Right ventricle myocardium inferior (tissue), 1 donor: Measurements from ENCODE around the gene MICALL1. TPM values are rescaled to one million over a fixed set of nuclear protein-coding genes. Genes with fewer than 3 reads are reported as not detected.
"Not testable (repeated sequence)": the region's sequence is repeated elsewhere in the genome, so short reads cannot be mapped to it uniquely, and the experiment has no call there.

Experiments
- ATAC-seq: fragments of 200-7000 bp; cut with Tn5 transposase; one replicate; pipeline ENCODE4 v1.9.1; 2020; ENCODE audit warnings: mild to moderate bottlenecking, moderate library complexity
- DNase-seq: peaks from one replicate; pipeline ENCODE4 v3.0.0; 2021; ENCODE audit errors: missing footprints
- intact Hi-C: fragments of 100-400 bp; cut with DNase I; formaldehyde crosslinking; loops from one replicate; pipeline ENCODE4 v1.11.0; 2022
- total RNA-seq: library from RNA; stranded (reverse); fragmentation: NEBNext Ultra II Directional; extraction: Animal tissue kit (Norgen Biotek cat#: 25700); gene quantifications from one replicate; pipeline ENCODE4 v1.2.1, GENCODE V29; 2021
- donor health status: DM: no; HTN: yes; CAD: no; lungs with severe emphysema.

Gene MICALL1
- total RNA-seq, 1 donor from 2014 or later = 19.4 TPM

- ATAC-seq (no peak), DNase-seq (no peak)
- intact Hi-C loops = no loop called here
These were observed 20.3 kb downstream of the MICALL1 start for GRCh38 chr22:37926358-37926757.

- no peak for DNase-seq
- ATAC-seq = no peak
- intact Hi-C loops = no loop called here
These were observed 20.9 kb downstream of the MICALL1 start for GRCh38 chr22:37926771-37927636.

- ATAC-seq (no peak), DNase-seq (peak; percentile 30)
- intact Hi-C loops = no loop called here
These were observed 21.5 kb downstream of the MICALL1 start for GRCh38 chr22:37927637-37927936.

- intact Hi-C loops = no loop called here
- ATAC-seq (no peak), DNase-seq (no peak)
These were observed 23.3 kb downstream of the MICALL1 start for GRCh38 chr22:37929390-37929789.

DNA sequence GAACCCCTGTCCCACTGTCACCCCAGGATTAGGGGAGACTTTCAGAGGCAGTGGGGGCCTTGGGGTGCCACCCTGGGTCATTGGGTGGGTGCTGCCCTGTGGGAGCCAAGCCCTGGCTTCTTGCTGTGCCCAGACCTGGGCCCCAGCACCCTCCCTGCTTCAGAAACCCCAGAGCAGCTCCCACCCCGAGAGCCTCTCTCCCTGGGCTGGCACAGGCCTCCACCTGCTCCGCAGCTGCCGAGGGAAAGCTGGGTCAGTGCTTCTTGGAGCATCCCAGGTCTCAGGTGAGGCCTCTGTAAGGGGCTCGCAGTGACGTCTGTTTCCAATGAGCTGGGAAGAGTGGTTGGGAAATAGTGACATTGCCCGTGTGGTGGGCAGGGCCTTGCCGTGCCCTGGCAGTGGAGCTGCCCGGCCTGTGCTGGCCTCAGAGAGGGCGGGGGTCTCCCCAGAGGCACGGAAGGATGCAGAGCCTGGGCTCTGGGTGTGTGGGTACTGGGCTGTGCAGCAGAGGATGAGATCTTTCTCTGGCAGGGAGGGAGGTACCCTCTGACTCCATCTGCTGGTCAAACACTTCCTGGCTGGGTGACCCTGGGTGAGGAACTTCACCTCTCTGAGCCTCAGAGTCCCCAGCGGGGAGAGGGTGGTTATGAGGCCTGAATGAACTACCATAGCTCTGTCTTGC lies 24.3 kb downstream of the MICALL1 start:
- DNase-seq = no peak
- intact Hi-C loops = no loop called here
- no peak for ATAC-seq

- intact Hi-C loops = no loop called here
- DNase-seq = peak; percentile 57
- ATAC-seq = no peak
These were observed 24.9 kb downstream of the MICALL1 start for GRCh38 chr22:37930952-37931440.

- ATAC-seq (no peak), DNase-seq (peak; percentile 37)
- intact Hi-C loops = loop anchor here (1.0 kb wide), 1 partner anchor 44 kb away; no protein-coding TSS in a partner anchor
These were observed 25.8 kb downstream of the MICALL1 start for GRCh38 chr22:37931893-37932389.

DNA sequence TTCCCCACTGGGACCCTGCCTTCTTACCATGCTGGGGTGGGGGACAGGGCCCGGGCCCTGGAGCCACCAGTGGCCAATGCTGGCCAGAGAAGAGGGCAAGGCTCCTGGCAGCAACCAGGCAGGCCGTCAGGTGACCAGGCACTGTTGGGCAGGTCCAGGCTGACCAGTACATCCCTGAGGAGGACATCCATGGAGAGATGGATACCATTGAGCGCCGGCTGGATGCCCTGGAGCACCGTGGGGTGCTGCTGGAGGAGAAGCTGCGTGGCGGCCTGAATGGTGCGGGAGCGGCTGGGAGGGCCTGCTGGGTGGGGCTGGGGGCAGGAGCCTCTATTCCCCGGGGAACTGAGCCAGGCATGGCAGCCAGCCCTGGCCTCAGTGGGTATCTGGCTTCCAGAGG lies 26.3 kb downstream of the MICALL1 start:
- DNase-seq = no peak
- no peak for ATAC-seq
- intact Hi-C loops = loop anchor here (1.0 kb wide), 1 partner anchor 44 kb away; no protein-coding TSS in a partner anchor

- intact Hi-C loops = loop anchor here (1.0 kb wide), 1 partner anchor 45 kb away; no protein-coding TSS in a partner anchor
- ATAC-seq (no peak), DNase-seq (peak; percentile 69)
These were observed 26.9 kb downstream of the MICALL1 start for GRCh38 chr22:37932821-37933578.

DNA sequence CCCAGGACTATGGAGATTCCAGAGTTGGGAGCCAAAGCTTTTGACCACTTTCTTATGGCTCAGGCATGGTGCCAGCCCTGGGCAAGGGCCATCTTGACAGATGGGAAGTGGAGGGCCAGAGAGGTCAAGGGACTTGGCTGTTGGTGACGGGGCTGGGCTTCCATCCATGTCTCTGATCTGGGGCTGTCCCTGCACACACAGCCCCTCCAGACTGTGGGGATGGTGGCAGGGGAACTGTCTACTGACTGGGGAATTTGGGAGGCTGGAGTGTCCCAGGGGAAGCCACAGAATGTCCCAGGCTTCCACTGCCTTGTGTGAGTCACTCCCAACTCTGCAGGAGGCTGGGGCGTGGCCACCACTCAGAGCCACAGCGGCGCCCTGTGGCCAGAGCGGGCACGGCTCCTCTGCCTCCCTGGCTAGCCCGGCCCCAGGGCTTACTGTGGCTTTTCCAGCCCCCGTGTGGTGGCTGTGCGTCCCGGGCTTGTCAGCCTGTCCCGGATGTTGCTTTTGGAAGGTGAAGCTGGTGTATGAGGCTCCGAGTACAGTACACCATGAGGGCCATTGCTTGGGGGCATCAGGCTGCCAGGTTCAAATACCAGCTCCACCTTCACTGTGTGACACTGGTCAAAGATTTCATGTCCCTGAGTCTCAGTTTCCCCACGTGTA lies 27.7 kb downstream of the MICALL1 start:
- intact Hi-C loops = no loop called here
- peak; percentile 95 for ATAC-seq
- DNase-seq = peak; percentile 95

DNA sequence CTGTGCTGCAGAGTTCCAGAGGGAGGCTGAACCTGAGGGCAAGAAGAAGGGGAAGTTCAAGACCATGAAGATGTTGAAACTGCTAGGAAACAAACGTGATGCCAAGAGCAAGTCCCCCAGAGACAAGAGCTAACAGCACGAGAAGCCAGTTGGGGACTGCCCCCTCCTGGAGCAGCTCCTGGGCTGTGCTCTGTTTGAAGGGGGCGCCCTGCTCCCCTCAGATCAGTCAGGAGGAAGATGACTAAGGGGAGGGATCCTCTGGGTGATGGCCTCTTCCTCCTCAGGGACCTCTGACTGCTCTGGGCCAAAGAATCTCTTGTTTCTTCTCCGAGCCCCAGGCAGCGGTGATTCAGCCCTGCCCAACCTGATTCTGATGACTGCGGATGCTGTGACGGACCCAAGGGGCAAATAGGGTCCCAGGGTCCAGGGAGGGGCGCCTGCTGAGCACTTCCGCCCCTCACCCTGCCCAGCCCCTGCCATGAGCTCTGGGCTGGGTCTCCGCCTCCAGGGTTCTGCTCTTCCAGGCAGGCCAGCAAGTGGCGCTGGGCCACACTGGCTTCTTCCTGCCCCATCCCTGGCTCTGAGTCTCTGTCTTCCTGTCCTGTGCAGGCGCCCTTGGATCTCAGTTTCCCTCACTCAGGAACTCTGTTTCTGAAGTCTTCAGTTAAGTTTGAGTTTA lies 34.7 kb downstream of the MICALL1 start:
- ATAC-seq (no peak), DNase-seq (no peak)
- intact Hi-C loops = no loop called here

- DNase-seq = no peak
- no peak for ATAC-seq
- intact Hi-C loops = no loop called here
These were observed 36.0 kb downstream of the MICALL1 start for GRCh38 chr22:37942133-37942532.

DNA sequence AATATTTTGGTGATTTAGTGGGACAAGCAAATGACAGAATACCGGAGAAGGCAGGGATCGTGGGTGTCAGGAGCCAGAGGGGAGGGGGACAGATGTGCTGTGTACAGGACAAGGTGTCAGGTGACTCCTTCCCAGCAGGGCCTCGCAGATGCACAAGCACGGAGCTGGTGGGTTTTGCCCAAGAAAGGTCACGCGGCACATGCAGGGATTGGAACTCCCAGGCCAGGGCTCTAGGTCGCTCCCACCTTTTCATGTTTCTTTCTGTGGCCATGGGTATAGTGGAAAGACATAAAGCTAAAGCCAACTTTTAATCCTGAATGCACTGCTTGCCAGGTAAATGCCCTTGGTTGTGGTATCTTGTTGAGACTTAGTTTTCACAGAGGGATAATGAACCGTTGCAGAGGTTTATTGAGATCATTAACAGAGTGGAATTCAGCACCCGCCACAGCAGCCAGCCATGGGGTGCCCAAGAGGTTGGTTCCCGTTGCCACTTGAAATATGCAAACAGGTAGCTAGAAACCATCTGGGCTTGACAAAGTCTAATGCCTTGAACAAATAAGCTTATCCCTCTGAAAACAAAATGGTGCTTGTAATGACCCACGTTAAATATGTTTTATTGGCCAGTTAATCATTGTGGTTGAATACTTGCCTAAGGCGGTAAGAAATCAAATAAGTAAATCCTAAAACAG lies 37.2 kb downstream of the MICALL1 start:
- intact Hi-C loops = no loop called here
- DNase-seq (no peak), ATAC-seq (no peak)

GRCh38 chr22:37943825-37944198 lies 37.7 kb downstream of the MICALL1 start:
- ATAC-seq (no peak), DNase-seq (peak; percentile 57)
- intact Hi-C loops = no loop called here

- ATAC-seq, intact Hi-C loops: not testable (repeated sequence)
- DNase-seq = peak; percentile 56
These were observed 38.3 kb downstream of the MICALL1 start for GRCh38 chr22:37944423-37944822.

DNA sequence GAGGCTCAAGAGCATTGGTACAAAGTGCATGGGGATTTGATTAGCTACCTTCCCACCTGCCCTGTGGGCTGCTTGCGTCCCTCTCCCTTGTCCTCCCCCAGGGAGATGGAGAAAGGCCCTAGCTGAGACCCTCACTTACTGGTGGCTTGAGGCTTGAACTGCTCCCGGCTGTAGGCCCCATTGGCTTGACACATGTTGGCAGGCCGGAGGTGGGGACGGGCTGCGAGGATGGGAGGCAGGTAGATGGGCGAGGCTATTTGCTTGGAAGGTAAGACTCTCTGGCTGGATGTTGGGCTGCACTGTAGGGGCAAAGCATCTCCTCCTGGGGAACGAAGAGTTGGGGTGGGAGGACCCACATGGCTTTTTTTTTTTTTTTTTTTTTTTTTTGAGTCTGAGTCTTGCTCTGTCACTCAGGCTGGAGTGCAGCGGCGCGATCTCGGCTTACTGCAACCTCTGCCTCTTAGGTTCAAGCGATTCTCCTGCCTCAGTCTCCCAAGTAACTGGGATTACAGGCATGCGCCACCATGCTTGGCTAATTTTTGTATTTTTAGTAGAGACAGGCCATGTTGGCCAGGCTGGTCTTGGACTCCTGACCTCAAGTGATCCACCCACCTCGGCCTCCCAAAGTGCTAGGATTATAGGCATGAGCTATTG lies 41.2 kb downstream of the MICALL1 start:
- intact Hi-C loops, ATAC-seq: not testable (repeated sequence)
- peak; percentile 59 for DNase-seq

DNA sequence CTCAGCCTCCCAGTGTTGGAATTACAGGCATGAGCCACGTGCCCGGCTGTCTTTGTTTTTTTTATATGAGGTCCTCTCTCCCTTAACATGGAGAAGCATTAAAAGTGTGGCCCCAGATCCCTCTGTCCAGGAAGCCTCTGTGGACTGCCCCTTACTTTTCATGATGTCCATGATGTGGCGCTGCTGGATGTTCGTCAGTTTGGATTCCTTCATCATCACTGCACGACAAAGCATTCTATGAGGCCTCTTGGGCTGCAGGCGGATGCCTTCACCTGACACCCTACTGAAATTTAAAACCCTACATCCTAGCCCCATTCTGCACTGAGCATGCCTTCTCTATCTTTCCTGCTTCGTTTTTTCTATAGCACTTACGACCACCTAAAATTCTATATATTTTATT lies 45.2 kb downstream of the MICALL1 start:
- intact Hi-C loops = no loop called here
- ATAC-seq = no peak
- no peak for DNase-seq
